LNCAP (cell line): ENCODE measurements around the gene DCLK2.

Source experiments
- CTCF ChIP-seq: fragments of 450-650 bp; IDR thresholded peaks from 2 replicates; pipeline ENCODE4 v1.5.1; 2017; ENCODE audit warnings: mild to moderate bottlenecking

DCLK2 gene

DNA sequence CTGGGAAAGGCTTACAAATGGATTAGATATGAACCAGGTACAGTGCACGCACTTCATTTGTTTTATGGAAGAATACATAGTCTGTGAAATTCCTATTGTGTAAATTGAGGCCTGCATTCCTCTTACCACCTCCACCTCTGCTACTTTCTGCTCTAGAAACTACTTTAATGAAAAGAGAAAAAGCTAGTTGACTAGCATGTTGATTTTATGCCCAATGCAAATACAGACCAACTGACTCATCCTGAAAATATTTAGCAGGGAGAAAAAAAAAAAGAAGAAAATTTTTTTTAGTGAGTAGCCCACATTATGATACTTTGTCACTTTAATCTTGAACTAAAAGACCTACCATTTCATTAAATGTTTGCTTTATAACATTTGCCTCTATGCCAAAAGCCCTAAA, 41.2 kb downstream of the DCLK2 start:
- TF ChIP-seq CTCF = no peak

DNA sequence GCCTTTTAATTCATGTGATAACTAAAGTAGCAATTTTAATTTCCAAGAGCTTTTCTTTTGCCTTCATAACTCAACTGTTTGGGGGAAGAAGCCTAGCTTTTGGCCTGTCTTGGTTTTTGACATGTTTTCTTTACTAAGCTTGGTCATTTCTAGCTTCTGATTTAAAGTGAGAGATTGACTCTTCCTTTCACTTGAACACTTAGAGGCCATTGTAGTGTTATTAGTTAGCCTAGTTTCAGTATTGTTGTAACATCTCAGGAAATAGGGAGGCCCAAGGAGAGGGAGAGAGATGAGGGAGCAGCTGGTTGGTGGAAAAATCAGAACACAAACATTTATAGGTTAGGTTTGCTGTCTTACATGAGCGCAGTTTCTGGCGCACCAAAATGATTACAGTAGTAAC, 44.8 kb downstream of the DCLK2 start:
- TF ChIP-seq CTCF = no peak

DNA sequence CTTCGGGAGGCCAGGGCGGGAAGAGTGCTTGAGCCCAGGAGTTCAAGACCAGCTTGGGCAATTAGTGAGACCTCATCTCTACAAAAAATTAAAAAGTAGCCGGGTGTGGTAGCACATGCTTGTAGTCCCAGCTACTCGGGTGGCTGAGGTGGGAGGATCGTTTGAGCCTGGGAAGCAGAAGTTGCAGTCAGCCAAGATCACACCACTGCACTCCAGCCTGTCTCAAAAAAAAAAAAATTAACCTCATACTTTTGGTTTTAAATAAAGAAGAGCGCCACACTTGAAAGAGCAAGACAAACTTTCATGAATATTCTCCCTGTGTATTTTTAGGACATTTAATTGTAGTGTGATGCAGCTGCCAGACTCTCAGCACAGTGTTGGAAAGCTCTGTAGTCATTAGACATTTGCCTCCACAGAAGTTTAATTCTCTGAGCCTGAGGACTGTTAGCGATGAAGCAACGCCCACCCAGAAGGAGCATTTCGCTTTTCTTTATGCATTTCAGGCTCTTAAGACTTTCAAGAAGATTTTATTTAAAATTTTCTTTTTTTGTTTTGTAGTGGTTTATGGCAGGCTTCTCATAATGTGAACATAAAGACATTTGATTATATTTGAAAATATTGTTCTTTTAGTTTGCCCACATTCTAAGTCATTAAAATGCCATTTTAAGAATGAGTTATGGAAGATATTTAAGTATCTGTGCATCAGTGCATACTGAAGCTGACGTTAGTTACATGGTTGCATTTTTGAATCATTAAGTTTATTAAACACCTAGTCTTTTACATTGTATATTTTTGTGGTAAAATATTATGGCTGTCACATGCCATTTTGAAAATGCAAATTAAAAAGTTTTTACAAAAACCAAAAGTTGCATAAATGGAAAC, 45.8 kb downstream of the DCLK2 start:
- no peak for TF ChIP-seq CTCF

DNA sequence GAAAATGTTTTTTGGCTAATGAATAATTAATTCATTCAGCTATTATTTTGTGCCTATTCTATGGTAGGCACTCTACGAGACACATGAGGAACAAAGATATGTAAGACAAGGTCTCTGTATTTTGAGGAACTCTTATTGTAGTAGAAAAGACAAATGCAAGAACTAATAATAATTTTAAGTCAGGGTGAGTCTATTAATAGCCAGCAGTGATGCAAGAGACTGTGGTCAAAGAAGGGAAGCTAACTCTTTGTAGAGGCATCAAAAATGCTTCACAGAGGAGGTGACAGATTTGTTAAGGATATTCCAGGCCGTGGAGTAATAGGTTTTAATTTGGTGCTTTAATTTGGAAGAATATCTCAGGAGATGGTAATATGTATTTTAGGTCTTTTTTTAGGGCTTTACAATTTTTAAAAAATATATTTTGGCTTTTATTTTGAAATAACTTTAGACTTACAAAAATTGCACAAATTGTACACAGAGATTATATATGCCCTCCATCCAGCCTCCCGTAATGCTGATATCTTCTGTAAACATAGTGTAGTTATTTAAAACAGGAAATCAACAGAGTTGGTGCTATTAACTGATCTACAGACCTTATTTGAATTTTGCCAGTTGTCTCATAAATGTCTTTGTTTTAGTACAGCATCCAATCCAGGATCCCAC, 48.1 kb downstream of the DCLK2 start:
- TF ChIP-seq CTCF = no peak

DNA sequence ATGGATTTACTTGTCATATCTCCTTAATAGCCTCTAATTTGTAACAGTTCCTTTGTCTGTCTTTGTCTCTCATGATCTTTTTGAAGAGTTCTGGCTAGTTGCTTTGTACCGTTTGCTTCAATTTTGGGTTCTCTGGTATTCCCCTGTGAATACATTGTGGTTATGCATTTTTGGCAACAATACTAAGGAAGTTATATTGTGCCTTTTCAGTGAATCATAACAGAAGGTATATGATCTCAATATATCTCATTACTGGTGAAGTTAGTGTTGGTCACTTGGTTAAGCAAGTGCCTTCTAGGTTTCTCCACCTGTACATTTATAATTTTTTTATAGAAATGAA, 48.6 kb downstream of the DCLK2 start:
- TF ChIP-seq CTCF = no peak

GRCh38 chr4:150127757-150128156, 49.5 kb downstream of the DCLK2 start:
- TF ChIP-seq CTCF = no peak

DNA sequence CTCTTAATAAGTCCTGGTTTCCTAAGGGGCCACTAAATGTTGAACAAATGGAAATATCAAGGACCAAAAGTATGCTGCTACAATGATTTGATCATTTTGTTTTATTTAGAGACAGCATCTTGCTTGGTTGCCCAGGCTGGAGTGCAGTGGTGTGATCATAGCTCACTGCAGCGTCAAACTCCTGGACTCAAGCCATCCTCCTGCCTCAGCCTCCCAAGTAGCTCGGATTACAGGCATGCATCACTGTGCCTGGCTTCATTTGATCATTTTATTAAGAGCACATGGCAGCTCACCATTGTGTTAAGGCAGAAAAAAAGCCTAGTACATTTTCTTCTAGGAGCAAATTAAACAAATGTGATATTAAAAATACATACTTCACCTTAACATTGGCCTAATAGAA, 52.7 kb downstream of the DCLK2 start:
- no peak for TF ChIP-seq CTCF
